GM21619 (cell line): Measurements from ENCODE around the gene HYAL3.
"Not testable (repeated sequence)": the region's sequence is repeated elsewhere in the genome, so short reads cannot be mapped to it uniquely, and the experiment has no call there.

Source experiments
- ATAC-seq: cut with Tn5 transposase; IDR thresholded peaks from one replicate; pipeline ENCODE4 v1.9.1; 2021; ENCODE audit not compliant: unreplicated experiment

Gene HYAL3

GRCh38 chr3:50316657-50317242, 17.5 kb upstream of the HYAL3 start:
- no peak for ATAC-seq

- no peak for ATAC-seq
These were observed 15.6 kb upstream of the HYAL3 start for GRCh38 chr3:50314816-50315215.

GRCh38 chr3:50314342-50314741, 15.1 kb upstream of the HYAL3 start:
- no peak for ATAC-seq

GRCh38 chr3:50312041-50312440, 12.8 kb upstream of the HYAL3 start:
- ATAC-seq: not testable (repeated sequence)

GRCh38 chr3:50304601-50305000, 5.4 kb upstream of the HYAL3 start:
- no peak for ATAC-seq

- no peak for ATAC-seq
These were observed 4.0 kb upstream of the HYAL3 start, which contains the start of gene HYAL1 for GRCh38 chr3:50303013-50303815. HYAL1 (minus strand) TSS chr3:50303574; CDS start chr3:50302956, 618 bp downstream.

- no peak for ATAC-seq
These were observed 3.1 kb upstream of the HYAL3 start for GRCh38 chr3:50302095-50303012.

- no peak for ATAC-seq
These were observed 1.6 kb upstream of the HYAL3 start for GRCh38 chr3:50300681-50301254.

- ATAC-seq: no peak
These were observed 900 bp upstream of the HYAL3 start for GRCh38 chr3:50299929-50300680.

GRCh38 chr3:50299638-50299928, 378 bp upstream of the HYAL3 start:
- ATAC-seq: no peak

GRCh38 chr3:50297896-50298725, 1.1 kb downstream of the HYAL3 start:
- ATAC-seq: no peak

- no peak for ATAC-seq
These were observed 1.8 kb downstream of the HYAL3 start for GRCh38 chr3:50297384-50297775.

- ATAC-seq: no peak
These were observed 2.4 kb downstream of the HYAL3 start for GRCh38 chr3:50296721-50297383.

GRCh38 chr3:50295553-50296431, 3.4 kb downstream of the HYAL3 start:
- ATAC-seq: no peak

GRCh38 chr3:50294492-50295403, 4.5 kb downstream of the HYAL3 start:
- ATAC-seq: no peak

- no peak for ATAC-seq
These were observed 5.1 kb downstream of the HYAL3 start for GRCh38 chr3:50294089-50294488.

- no peak for ATAC-seq
These were observed 6.0 kb downstream of the HYAL3 start for GRCh38 chr3:50293079-50293801.
